DND-41 (cell line): ENCODE data around the gene SMYD4.
"Not testable (repeated sequence)": the region's sequence is repeated elsewhere in the genome, so short reads cannot be mapped to it uniquely, and the experiment has no call there.

Source experiments
- ATAC-seq: fragments of 200-7000 bp; cut with Tn5 transposase; 3 replicates; pipeline ENCODE4 v1.9.1; 2021; ENCODE audit warnings: low read depth; ENCODE audit not compliant: insufficient read depth
- DNase-seq: peaks from one replicate; pipeline ENCODE4 v3.0.0-alpha.2; 2020
- H2AFZ ChIP-seq: 2 replicates; pipeline ENCODE4 v1.6.0; 2012; ENCODE audit warnings: low read depth, low read length
- H3K27ac ChIP-seq: 2 replicates; pipeline ENCODE4 v1.5.1; 2012; ENCODE audit warnings: low read length, inconsistent platforms
- H3K27me3 ChIP-seq: fragments of 200-600 bp; sonication (generic); 2 replicates; pipeline ENCODE4 v1.6.0; 2012; ENCODE audit warnings: low read length, mild to moderate bottlenecking, inconsistent platforms; ENCODE audit not compliant: insufficient read depth, poor library complexity
- H3K36me3 ChIP-seq: 2 replicates; pipeline ENCODE4 v1.5.1; 2012; ENCODE audit warnings: low read length, inconsistent platforms; ENCODE audit not compliant: insufficient read depth
- H3K4me1 ChIP-seq: 2 replicates; pipeline ENCODE4 v1.5.1; 2012; ENCODE audit warnings: mild to moderate bottlenecking, low read length; ENCODE audit not compliant: insufficient read depth
- H3K4me2 ChIP-seq: 2 replicates; pipeline ENCODE4 v1.6.0; 2012; ENCODE audit warnings: mild to moderate bottlenecking, moderate library complexity, low read length, inconsistent platforms; ENCODE audit not compliant: insufficient read depth
- H3K4me3 ChIP-seq, 2 experiments: fragments of 200-600 bp in 1 of 2; shearing (Covaris generic) in 1 of 2; 2 replicates each; pipeline ENCODE4 v1.5.1; 2012 to 2016; ENCODE audit warnings: inconsistent platforms in 2 of 2, low read length in 2 of 2, mild to moderate bottlenecking in 2 of 2, low read depth in 1 of 2, moderate library complexity in 1 of 2
- H3K79me2 ChIP-seq: 2 replicates; pipeline ENCODE4 v1.6.0; 2012; ENCODE audit warnings: low read length, inconsistent platforms; ENCODE audit not compliant: insufficient read depth
- H3K9ac ChIP-seq: 2 replicates; pipeline ENCODE4 v1.6.0; 2012; ENCODE audit warnings: low read depth, mild to moderate bottlenecking, inconsistent platforms, low read length, moderate library complexity
- H3K9me3 ChIP-seq: 2 replicates; pipeline ENCODE4 v1.5.1; 2012; ENCODE audit warnings: low read length, moderate library complexity, mild to moderate bottlenecking, inconsistent platforms; ENCODE audit not compliant: insufficient read depth, severe bottlenecking
- H4K20me1 ChIP-seq: 2 replicates; pipeline ENCODE4 v1.6.0; 2012; ENCODE audit warnings: low read length; ENCODE audit not compliant: insufficient read depth
- EZH2 ChIP-seq: IDR thresholded peaks from 3 replicates; pipeline ENCODE4 v1.6.1; 2012; ENCODE audit warnings: borderline replicate concordance, low read depth, mild to moderate bottlenecking, moderate library complexity, low read length, inconsistent platforms; ENCODE audit not compliant: severe bottlenecking
- TF ChIP-seq, protein P1 (sequence below): IDR thresholded peaks from 2 replicates; pipeline ENCODE4 v1.5.1; 2012; ENCODE audit warnings: borderline replicate concordance, low read length, moderate library complexity, mild to moderate bottlenecking; ENCODE audit not compliant: poor library complexity, severe bottlenecking; ENCODE audit errors: extremely low read depth

The SMYD4 gene

DNA sequence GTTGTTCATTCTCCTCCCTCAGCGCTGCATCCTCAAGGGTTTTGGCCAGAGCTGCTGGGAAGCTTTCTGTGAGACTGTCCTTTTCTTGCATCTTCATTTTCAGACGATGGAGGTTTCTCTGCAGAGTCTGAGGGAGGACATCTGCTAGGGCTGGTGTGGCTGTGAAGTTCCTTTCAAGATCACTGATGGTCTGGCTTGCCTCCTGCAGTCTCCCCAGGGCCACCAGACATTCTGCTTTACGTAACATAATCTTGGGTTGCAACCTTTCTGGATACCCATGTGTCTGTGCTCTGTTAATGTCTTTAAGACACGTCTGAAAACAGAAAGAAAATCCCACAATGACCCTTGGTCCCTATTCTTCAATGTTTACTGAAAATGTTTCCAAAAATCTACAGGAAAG lies 29.0 kb downstream of the SMYD4 start:
- H3K4me2 ChIP-seq: no peak overlapping the region
- H3K4me3 ChIP-seq: no peak overlapping the region
- H3K79me2 ChIP-seq: peaks cover 21% of the 10 kb centered on the region; the same call in 1 of the 2 replicates
- no peak overlapping the region for H3K9ac ChIP-seq
- peaks cover 59% of the 10 kb centered on the region for H3K36me3 ChIP-seq
- ATAC-seq (no peak), DNase-seq (no peak)
- no peaks in the 10 kb centered on the region for H3K27me3 ChIP-seq
- TF ChIP-seq, protein P1, sequence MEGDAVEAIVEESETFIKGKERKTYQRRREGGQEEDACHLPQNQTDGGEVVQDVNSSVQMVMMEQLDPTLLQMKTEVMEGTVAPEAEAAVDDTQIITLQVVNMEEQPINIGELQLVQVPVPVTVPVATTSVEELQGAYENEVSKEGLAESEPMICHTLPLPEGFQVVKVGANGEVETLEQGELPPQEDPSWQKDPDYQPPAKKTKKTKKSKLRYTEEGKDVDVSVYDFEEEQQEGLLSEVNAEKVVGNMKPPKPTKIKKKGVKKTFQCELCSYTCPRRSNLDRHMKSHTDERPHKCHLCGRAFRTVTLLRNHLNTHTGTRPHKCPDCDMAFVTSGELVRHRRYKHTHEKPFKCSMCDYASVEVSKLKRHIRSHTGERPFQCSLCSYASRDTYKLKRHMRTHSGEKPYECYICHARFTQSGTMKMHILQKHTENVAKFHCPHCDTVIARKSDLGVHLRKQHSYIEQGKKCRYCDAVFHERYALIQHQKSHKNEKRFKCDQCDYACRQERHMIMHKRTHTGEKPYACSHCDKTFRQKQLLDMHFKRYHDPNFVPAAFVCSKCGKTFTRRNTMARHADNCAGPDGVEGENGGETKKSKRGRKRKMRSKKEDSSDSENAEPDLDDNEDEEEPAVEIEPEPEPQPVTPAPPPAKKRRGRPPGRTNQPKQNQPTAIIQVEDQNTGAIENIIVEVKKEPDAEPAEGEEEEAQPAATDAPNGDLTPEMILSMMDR: no peak
- no peak for TF ChIP-seq EZH2
- H3K27ac ChIP-seq: no peak overlapping the region
- no peaks in the 10 kb centered on the region for H4K20me1 ChIP-seq
- no peaks in the 10 kb centered on the region for H3K9me3 ChIP-seq
- no peaks in the 10 kb centered on the region for H3K4me1 ChIP-seq
- no peak overlapping the region for H2AFZ ChIP-seq

DNA sequence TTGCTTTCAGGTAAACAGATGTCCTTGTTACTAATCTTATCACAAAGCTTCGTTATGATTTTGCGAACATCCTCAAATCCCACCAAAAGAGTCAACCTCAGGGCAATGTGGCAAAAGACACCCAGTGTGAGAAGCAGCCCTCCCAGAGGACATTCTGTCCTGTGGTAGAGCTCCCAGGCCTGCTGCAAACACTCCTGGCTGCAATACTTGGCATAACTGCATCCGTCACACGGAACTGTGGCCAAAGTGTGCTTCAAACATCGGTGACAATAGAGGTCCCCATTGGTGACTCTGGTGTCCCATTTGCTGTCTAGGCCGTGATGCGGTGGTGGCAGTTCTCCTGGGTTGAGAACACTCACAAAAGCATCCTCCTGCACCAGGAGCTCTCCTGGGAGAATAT lies 29.5 kb downstream of the SMYD4 start:
- H3K36me3 ChIP-seq: peaks cover 61% of the 10 kb centered on the region
- DNase-seq (no peak), ATAC-seq (no peak)
- H3K4me1 ChIP-seq: no peaks in the 10 kb centered on the region
- no peak overlapping the region for H2AFZ ChIP-seq
- no peaks in the 10 kb centered on the region for H4K20me1 ChIP-seq
- no peak overlapping the region for H3K9ac ChIP-seq
- no peaks in the 10 kb centered on the region for H3K27me3 ChIP-seq
- H3K79me2 ChIP-seq: peaks cover 23% of the 10 kb centered on the region
- no peak overlapping the region for H3K27ac ChIP-seq
- no peaks in the 10 kb centered on the region for H3K9me3 ChIP-seq
- H3K4me3 ChIP-seq: no peak overlapping the region
- TF ChIP-seq, protein P1: no peak
- TF ChIP-seq EZH2: no peak
- H3K4me2 ChIP-seq: no peak overlapping the region

DNA sequence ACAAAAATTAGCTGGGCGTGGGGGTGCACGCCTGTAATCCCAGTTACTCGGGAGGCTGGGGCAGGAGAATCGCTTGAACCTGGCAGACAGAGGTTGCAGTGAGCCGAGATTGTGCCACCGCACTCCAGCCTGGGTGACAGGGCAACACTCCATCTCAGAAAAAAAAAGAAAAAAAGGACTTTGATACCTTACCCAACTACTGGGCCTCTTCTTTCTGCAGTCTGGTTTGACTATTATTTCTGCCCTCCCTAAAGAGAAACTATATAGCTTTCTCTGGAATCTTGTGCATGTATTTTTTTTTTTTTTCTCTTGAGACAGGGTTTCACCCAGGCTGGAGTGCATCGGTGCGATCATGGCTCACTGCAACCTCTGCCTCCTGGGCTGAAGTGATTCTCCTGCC lies 31.9 kb downstream of the SMYD4 start:
- H2AFZ ChIP-seq, ATAC-seq, H4K20me1 ChIP-seq, H3K4me3 ChIP-seq, H3K9ac ChIP-seq, H3K9me3 ChIP-seq, H3K27me3 ChIP-seq, DNase-seq, H3K27ac ChIP-seq, H3K4me1 ChIP-seq, H3K4me2 ChIP-seq: not testable (repeated sequence)
- peaks cover 52% of the 10 kb centered on the region for H3K36me3 ChIP-seq
- H3K79me2 ChIP-seq: peaks cover 43% of the 10 kb centered on the region

DNA sequence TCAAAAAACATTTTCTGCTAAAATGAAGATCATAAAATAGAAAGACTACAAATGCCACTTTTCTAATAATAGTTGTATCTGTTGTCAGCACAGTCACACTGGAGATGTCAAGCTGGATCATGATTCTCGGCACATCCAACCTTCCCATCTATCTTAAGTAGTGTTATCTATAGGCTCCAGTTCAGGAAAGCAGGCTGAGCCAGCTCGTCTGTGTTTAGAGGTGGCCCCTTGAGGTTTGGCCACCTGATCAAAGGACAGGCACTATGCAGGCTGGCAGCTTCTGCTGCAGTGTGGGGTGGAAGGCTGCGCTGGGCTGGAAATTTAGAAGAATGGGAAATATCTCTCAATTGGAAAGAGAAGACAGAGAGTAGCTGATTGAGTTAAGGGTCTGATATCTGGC lies 32.4 kb downstream of the SMYD4 start:
- Histone ChIP-seq H3K4me3 (no peak overlapping the region), H4K20me1 (no peaks in the 10 kb centered on the region), H3K79me2 (peaks cover 48% of the 10 kb centered on the region), H3K9me3 (no peaks in the 10 kb centered on the region), H3K27me3 (no peaks in the 10 kb centered on the region), H3K9ac (no peak overlapping the region), H3K4me2 (no peak overlapping the region), H3K27ac (no peak overlapping the region), H2AFZ (no peak overlapping the region), H3K36me3 (peaks cover 51% of the 10 kb centered on the region), H3K4me1 (no peaks in the 10 kb centered on the region)
- TF ChIP-seq EZH2: no peak
- TF ChIP-seq, protein P1: no peak
- ATAC-seq: no peak
- no peak for DNase-seq
